ENCODE data around the gene VAC14.

- TF ChIP-seq POLR2AphosphoS5 (IDR thresholded peaks at IDR 0.05; ENCODE audit: low read depth, low read length) = no peak
- no peak for TF ChIP-seq POLR2A (IDR thresholded peaks at IDR 0.05; ENCODE audit: low read depth, low read length)
- no peak for TF ChIP-seq SPI1 (IDR thresholded peaks at IDR 0.05; ENCODE audit: low read depth, low read length)
- TF ChIP-seq TAF1 (IDR thresholded peaks at IDR 0.05; ENCODE audit: low read depth, low read length) = no peak
These were observed 36.3 kb downstream of the VAC14 start for GRCh38 chr16:70764632-70765031.

All from GM12891 (cell line).